SK-N-DZ (cell line): ENCODE results near the gene CERS6.

Experiments
- small RNA-seq, 2 experiments: library from RNA; depleted of rRNA; stranded (forward); fragments of <200 nt; gene quantifications; one replicate each; pipeline ENCODE3, GENCODE V24; 2014

CERS6 gene

Small RNA genes within 50 kb of the gene (small RNA-seq; reads per million reads assigned to genes)
- 0 to 0.04 reads per million in 2 experiments for gene MIR4774
- 0 reads per million in 2 experiments for gene RN7SL813P
- gene RNU6-766P = 0 reads per million in 2 experiments
